Measurements from ENCODE around the gene PGBD5.

The PGBD5 gene

DNA sequence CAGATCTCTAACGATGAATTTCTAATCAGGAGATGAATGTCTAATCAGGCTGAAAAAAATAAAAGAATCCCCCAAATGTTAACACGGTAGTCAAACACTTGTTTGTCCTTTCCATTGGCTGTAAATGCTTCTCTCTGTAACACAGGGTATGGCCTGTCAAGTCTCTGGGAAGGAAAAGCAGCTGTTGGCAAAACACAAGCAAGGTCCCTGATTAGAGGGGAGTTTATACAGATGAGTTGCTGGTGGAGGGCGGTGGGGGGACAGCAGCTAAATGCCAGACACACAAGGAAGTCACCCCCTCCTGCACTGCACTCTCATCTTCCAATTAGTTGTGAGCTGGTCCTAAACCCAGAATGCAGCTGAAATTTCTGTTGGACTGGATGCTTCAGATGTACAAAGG, 51.0 kb downstream of the PGBD5 start:
- no peak for DNase-seq

DNA sequence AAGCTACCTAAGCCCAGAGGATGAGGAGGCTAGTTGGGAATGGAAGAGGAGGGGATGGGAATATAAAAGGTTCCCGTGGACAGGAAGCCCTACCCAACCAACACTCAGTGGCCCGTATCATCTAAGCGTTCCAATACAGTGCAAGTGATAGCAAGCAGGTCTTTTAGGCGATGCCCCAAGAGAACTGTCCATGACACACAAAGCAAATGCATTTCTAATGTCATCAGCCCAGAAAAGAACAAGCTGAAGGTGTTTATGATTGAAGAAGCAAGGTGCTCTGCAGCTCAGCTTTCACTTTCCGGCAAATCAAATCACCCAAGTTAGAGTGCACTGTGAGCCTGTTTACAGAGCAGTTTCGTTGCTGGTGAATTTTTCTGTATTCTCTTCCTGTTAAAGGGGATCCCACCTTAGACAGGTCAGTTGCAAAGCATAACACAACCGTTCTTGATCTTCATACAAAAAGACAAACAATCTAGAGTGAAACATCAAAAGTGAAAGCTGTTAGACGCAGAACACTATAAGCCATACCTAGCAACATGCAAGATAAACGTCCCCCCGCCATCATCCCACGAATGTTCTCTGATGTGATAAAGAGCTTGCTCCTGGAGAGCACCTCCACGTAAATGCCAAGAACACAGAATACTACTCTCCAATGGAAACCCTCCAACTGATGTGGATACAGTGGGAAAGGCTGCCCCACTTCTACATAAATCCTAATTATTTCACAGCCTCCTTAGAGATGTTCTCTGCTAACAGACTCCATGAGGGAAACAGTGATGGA, 54.0 kb downstream of the PGBD5 start:
- no peak for DNase-seq

DNA sequence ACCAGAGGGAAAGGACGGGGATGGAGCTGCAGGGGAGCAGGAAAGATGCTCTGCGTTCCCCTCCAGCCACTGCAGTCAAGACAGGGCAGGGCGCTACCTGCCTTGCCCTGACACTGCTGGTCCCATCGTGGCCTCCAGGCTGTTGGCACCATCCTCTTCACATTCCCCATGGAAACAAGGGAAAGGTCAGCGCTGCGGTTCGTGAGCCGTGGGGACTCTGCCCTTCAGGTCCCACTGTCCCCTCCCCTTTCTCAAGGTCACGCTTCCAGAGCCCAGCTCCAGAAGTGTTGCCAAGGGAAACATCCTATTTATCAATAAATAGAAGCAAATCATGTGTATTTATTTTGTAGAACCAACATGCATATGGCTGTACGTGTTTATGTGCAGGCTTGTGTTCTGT, 56.0 kb downstream of the PGBD5 start:
- no peak for DNase-seq

DNA sequence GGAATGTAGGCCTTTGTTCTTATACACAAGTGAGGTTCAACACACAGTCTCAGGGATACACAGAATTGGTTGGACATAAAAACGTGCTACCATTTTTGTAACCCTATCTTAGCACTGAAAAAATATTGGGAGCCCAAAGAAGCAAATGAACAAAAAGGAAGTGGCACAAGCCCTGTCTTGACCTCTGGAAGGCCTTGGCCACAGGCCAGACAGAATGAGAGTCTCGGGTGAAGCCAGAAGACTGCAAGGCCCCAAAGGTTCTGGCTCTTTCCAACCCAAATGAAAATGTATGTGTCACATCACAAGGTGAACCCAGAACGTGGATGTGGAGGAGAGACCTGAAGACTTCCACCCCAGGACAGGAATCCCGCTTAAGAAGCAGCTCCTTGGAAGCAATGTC, 57.3 kb downstream of the PGBD5 start:
- DNase-seq = no peak

GRCh38 chr1:230368363-230368762, 57.8 kb downstream of the PGBD5 start:
- DNase-seq = no peak

- no peak for DNase-seq
These were observed 59.6 kb downstream of the PGBD5 start for GRCh38 chr1:230366504-230366915.

- DNase-seq = no peak
These were observed 60.3 kb downstream of the PGBD5 start for GRCh38 chr1:230365723-230366307.

- DNase-seq = no peak
These were observed 63.2 kb downstream of the PGBD5 start for GRCh38 chr1:230362949-230363348.

- no peak for DNase-seq
These were observed 64.2 kb downstream of the PGBD5 start for GRCh38 chr1:230361941-230362340.

DNA sequence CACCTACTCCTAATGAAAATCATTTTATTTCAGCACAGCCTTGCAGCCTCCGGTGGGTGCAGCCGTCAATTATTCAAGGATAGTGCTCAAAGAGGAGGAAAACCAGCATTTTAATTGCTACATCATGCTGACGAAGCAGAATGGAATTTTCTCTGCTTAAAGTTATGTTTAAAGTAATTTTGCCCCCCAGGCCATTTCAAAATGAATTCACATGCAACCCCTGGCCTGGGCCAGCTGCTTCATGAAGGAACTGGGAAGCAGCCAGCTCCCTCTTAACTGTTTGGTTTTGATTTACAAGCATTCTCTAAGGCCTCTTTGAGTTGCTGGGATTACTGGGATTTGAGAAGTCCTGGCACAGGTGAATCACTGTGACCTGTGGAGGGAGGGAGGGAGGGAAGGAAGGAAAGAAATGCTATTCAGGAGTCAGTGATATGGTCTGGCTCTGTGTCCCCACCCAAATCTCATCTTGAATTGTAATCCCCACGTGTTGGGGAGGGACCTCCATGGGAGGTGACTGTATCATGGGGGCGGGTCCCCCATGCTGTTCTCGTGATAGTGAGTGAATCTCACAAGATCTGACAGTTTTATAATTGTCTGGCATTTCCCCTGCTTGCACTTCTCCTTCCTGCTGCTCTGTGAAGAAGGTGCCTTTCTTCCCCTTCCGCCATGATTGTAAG, 66.0 kb downstream of the PGBD5 start:
- no peak for DNase-seq

- no peak for DNase-seq
These were observed 69.0 kb downstream of the PGBD5 start for GRCh38 chr1:230356869-230357794.

DNA sequence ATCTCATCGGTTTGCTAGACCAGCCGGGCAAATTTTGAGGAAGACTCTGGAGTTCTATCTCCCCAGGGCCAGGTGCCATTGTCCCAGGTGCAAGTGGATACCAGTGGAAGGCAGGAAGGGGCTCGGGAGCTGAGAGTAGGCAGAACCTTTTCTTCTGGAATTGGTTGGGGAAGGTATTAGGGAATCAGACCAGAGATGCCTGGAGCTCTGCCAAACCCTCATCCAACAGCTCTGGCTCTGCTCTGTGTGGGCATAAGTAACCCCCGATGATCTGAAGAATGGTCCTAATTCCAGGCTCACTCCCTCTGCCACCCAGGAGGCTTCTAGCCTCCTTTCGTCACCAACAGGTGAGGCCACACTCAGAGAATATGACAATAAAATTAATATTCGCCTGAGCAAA, 69.9 kb downstream of the PGBD5 start:
- no peak for DNase-seq

- no peak for DNase-seq
These were observed 70.5 kb downstream of the PGBD5 start for GRCh38 chr1:230355594-230355993.

DNA sequence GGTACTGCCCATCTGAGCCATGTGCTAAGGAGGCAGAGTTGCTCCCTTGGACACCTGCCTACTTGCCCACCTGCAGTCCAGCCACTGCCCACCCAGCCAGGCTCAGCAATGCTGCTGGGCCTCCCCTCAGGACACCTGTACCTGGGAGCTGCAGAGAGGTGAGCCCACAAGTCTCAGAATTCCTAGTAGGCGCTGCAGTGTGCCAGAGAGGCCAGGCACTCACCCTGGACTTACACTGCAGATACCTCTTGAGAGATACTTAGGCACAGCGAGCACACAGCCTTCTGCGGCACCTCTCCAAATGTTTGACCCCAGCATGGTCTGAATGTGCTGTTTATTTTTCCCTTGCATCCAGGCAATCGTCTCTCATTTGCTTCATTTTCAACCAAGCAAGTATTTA, 71.0 kb downstream of the PGBD5 start:
- no peak for DNase-seq

GRCh38 chr1:230354005-230354404, 72.1 kb downstream of the PGBD5 start:
- no peak for DNase-seq

DNA sequence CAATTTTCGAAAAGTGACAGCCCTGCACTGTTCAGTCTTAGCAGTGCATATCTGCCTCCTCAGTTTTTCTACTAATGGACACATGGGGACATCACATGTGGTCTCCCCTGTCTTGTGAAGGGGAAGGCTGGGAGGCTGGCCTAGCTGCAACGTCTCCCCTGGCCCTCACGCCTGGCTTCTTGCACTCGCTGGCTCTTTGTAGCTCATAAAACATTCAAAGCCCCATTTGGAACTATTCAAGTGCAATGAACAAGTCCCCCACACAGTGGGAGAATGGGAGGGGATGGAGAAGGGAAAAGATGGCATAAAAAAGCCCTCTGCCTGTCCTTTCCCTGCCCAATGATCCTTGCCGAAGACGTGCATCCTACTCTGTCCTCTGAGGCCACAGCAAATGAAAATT, 73.6 kb downstream of the PGBD5 start:
- DNase-seq = no peak

GRCh38 chr1:230351983-230352382, 74.1 kb downstream of the PGBD5 start:
- DNase-seq = no peak

DNA sequence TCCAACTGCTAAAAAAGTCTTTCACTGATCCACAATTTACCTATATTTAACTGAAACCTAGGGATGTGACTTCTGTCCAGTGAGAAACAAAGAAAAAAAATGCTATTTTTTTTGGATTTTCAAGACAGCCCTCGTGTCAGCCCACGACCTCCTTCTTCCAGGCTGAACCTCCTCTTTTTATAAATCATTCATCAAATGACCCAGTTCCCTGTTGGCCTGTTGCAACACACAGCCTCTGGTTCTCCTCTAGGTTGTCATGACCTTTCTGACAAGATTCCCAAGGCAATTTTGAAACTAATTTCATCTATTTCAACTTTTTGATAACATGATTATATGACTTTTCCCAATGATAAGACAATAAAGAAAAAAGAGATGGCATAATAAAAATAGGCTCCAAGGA, 74.6 kb downstream of the PGBD5 start:
- no peak for DNase-seq

- DNase-seq = no peak
These were observed 75.8 kb downstream of the PGBD5 start for GRCh38 chr1:230350208-230350921.

- DNase-seq = no peak
These were observed 77.1 kb downstream of the PGBD5 start for GRCh38 chr1:230349020-230349393.

GRCh38 chr1:230348386-230349019, 77.6 kb downstream of the PGBD5 start:
- DNase-seq = no peak

- no peak for DNase-seq
These were observed 78.2 kb downstream of the PGBD5 start for GRCh38 chr1:230347896-230348295.

Measured in activated T-cell treated with anti-CD3 and anti-CD28 coated beads, Interleukin-2, amount 50 U/mL, for 1 hour (primary cell).